ENCODE measurements around the gene PSMB11.
"Not testable (repeated sequence)": the region's sequence is repeated elsewhere in the genome, so short reads cannot be mapped to it uniquely, and the experiment has no call there.

Gene PSMB11, protein sequence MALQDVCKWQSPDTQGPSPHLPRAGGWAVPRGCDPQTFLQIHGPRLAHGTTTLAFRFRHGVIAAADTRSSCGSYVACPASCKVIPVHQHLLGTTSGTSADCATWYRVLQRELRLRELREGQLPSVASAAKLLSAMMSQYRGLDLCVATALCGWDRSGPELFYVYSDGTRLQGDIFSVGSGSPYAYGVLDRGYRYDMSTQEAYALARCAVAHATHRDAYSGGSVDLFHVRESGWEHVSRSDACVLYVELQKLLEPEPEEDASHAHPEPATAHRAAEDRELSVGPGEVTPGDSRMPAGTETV

DNA sequence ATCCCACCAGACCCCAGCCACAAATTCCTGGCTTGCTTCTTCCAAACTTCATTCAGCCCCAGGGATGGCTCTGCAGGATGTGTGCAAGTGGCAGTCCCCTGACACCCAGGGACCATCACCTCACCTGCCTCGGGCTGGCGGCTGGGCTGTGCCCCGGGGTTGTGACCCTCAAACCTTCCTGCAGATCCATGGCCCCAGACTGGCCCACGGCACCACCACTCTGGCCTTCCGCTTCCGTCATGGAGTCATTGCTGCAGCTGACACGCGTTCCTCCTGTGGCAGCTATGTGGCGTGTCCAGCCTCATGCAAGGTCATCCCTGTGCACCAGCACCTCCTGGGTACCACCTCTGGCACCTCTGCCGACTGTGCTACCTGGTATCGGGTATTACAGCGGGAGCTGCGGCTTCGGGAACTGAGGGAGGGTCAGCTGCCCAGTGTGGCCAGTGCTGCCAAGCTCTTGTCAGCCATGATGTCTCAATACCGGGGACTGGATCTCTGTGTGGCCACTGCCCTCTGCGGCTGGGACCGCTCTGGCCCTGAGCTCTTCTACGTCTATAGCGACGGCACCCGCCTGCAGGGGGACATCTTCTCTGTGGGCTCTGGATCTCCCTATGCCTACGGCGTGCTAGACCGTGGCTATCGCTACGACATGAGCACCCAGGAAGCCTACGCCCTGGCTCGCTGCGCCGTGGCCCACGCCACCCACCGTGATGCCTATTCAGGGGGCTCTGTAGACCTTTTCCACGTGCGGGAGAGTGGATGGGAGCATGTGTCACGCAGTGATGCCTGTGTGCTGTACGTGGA, at the start of gene PSMB11:
Gene PSMB11 (plus strand): TSS at position 51 of the 804 bp plus-strand sequence. CDS start 14 bp downstream, at position 65.
- no peak for DNase-seq

DNA sequence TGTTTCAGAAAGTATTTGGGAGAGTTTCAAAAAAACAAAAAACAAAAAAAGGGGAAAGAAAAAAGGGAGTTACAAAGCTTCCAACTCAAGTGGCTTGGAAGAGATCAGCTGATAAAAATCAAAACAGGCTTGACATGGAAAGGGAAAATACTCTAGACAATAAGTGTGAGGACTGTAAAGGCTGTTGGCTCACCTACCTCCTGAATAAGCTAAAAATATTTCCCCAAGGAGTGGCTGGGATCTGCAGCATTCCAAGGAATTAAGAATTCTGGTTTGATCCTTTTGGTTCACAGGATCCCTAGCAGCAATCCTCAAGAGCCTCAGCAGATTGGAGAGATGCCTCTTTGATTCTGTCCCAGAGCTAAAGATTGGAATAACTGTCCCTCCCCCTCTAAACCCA, 48.5 kb upstream of the PSMB11 start:
- DNase-seq, result no peak

DNA sequence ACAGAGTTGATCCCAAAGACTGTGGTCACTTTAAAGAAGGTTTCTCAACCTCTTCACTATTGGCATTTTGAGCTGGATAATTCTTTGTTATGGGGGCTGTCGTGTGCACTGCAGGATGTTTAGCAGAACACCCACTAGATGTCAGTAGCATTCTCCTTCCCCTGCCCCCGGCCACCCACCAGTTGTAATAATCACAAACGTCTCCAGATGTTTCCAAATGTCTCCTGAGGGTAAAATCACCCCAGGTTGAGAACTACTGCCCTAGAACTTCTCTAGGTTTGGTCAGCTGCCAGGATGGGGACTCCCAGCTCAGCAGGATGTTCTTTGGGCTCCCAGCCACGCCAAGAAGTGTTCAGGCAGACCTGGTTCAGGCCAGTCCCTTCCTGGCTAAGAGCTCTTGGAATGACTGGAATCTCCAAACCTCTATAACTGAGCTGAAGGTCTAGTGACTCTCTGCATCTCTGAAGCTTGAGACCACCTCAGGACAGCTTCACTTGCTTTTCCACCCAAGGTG, 47.2 kb upstream of the PSMB11 start:
- DNase-seq, result peak; percentile 81

DNA sequence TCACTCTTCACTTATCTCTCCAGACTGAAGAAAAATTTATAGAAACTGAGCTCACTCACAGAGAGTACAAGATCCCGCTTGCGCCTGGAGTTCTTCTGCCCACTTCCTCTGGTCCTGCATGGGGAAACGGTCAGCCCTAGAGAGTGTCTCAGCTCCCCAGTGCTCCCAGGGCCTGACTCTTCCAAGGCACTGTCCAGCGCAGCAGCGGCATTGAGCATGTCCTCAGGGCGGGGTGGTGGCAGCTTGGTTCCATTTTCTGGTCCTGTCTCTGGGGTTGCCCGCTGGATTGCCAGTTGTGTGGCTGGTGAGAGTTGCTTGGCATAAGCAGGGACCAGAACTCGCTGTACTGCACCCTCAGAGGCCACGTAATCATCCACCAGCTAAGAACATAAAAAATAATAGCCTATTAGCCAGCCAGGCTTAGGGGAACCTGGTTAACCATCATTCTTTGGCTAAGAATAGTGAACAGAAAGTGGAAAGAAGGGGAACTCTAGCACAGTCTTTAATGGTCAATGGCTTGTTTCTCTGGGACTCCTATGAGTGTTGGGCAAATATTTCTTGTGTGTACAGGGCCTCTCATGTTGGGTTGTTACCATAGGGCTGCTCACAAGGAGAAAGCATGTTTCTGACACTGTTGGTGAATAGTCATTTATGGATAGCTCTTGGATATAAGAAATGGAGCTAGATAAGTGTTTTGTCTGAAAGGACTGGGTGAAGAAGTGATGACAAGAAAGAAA, 46.0 kb upstream of the PSMB11 start:
- DNase-seq, result no peak

DNA sequence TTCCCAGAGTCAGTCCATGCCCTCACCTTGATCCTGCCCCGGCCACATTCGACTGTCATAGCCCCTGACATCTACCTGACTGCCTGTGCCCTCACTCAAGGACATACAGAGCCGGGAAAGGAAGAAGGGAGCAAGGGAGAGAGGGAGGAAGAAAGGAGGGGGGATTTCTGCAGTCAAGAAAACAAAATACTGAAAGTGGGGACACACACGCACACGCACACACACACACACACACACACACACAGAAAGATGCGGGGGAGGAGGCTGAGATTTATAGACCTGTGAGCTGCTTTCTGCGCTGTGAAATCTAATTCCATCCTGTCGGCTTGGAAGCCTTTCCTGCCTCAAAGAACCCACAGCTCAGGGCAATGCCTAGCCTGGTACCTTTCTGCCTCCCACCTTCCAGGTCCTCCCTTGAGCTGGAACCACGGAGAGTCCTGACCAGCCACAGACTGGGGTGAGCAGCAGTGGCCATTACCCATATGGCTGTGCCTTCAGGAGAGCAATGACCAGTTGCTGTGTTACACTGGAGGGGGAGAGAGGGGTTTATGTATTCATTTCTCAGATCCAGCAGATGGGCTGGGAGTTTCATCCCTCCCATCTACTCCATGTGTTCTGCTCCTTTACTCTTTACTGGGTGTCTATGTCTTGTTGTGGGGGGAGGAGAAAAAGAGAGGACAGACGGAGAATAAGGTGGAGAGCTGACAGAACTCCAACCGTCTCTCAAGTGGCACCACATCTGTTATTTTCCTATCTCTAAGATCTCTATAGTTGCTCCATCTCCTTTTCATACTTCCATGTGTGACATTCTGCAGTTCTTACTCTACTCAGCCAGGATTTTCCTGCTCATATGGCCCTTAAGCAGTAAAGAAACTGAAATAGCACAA, 45.0 kb upstream of the PSMB11 start:
- DNase-seq, result no peak

DNA sequence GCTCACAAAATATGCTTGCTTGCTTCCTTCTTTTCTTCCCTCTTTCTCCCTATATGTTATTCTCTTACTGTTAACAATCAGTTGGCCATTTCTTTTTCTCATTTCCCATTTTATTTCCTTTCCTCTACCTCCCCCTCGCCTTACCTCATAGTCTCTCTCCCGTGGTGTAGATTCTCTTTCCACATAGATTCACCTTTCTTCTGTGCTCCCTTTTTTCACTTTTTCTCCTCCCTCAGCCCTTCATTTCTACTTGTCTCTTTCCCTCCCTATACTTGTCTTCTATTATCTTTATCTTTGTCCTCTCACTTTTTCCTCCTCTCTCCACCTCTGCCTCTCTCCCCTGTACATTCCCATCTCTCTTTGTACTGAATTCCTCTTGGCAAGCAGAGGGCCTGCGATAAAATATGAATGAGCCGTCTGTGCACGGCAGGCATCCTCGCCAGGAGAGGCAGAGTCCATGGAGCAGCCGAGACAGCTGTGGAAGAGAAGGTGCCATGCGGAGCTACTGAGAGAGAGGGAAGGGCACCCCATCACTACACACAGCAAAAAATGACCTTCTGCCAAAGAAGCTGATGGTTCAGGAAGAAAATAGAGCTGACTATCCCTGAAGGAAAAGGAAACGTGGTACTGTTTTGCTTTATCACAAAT, 44.2 kb upstream of the PSMB11 start:
- DNase-seq, result no peak

DNA sequence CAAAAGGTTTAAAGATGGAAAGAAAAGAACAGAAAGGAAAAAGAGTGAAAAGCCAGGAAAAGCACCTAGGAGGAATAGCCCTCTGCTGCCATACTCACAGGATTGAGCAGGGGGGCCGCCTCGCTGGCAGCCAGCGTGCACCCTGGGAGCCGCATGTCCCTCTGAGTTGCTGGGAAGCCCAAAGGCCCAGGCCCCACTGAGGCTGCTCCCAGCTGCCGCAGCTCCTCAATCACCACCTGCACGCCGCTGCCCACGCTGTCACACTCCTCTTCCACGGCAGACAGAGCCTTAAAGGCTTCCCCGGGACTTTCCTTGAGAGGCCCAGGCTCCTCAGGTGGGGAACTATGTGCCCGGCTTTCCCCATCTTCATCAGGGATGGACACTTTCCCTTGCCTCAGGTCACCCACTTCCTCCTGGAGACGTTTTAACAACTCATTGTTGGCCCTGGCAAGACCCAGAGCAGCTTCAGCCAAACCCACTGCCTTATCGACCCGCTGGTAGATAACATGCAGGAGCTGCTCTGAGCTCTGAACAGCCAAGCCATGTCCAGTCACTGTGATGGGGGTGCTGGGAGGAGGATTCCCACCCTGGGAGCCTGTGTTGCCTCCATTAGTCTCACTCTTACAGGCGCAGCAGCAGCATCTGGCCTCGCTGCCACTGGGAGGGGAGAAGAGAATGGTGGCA, 43.5 kb upstream of the PSMB11 start:
- DNase-seq, result no peak

DNA sequence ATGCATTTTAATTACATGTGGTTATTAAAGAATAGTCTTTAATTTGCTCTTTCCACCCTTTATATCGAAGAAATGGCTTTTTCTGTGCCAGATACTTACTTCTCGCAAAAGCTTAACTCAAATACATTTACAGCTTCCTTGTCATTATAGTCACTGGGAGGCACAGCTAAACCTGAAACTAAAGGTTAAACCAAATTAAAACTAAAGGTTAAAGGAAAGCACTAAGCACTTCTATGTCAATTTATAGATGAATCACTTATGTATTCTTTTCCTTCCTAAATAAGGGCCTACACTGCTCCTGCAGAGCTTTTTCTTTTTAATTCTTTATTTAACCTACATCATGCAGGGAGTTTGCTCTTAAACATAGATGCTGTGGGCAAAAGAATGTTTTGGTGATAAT, 41.2 kb upstream of the PSMB11 start:
- no peak for DNase-seq

DNA sequence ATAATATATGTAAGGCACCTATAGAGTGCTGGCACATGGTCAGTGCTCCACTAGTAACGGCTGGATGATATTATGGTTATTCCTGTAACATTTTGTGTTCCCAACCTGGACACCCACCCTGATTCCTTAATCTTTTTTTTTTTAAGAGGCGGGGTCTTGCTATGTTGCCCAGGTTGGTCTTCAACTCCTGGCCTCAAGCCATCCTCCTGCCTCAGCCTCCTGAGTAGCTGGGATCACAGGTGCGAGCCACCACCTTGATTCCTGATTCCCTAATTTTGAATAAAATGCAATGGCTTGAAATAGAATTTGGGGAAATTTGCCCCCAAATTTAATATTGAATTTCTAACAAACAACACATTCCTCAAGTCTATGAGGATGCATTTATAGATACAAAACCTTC, 39.4 kb upstream of the PSMB11 start:
- no peak for DNase-seq

DNA sequence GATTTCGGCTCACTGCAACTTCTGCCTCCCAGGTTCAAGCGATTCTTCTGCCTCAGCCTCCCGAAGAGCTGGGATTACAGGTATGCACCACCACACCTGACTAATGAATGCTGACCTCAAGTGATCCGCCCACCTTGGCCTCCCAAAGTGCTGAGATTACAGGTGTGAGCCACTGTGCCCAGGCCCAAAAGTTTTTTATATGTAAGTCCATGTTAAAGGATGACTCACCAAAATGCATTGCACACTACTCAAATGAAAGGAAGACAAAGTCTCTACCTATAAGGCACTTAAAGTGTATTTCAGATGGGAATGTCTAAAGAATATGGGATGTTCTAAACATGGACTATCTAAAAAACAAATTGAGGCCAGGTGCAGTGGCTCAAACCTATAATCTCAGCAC, 37.7 kb upstream of the PSMB11 start:
- not testable (repeated sequence) for DNase-seq

DNA sequence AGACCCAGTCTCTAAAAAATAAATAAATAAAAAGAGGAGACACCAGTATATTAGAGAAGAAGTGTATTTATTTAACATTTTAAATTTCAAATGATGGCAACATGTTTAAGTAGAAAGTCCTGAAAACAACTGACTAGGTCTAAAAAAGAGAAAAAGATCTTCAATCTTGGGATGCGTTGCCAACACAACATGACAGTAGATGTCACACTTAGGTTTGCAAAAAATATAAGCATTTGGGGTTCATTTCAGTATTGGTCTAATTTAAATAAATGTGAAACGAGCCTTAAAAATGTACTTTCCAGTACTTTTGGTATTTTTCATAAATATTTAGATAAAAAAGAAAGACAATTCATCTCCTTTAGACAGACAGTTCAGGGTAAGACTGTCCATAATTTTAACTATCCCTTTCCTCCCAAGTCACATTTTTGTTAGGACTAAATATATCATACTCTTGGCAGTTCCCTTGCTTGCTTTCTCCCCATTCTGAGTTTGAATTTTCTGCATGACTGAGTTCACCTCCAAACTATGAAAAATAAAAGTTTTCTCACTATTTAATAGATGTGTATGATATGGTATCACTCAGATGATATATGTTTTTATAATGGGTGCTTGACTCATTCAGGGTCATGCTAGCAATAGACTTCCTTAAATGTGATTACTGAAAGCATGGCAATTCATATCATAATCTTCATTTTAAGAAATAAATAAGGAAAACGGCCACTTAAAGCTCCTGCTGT, 36.4 kb upstream of the PSMB11 start:
- peak; percentile 40 for DNase-seq

DNA sequence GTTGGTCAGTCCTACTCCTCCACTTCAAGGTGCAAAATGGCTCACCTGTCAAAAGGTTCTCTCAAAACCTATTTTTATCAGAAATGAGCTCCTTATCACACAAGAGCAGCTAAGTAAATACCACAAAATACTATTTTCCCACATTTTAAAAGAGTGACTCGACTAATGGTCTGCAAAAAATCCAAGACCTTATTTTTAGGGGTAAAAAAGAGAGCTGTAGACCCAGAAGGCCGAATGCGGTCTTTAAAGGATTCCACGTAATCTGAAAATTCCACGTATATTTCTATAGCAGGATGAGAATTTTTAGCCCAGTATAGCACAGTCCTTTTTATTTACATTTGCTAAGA, 35.9 kb upstream of the PSMB11 start:
- DNase-seq, result no peak

DNA sequence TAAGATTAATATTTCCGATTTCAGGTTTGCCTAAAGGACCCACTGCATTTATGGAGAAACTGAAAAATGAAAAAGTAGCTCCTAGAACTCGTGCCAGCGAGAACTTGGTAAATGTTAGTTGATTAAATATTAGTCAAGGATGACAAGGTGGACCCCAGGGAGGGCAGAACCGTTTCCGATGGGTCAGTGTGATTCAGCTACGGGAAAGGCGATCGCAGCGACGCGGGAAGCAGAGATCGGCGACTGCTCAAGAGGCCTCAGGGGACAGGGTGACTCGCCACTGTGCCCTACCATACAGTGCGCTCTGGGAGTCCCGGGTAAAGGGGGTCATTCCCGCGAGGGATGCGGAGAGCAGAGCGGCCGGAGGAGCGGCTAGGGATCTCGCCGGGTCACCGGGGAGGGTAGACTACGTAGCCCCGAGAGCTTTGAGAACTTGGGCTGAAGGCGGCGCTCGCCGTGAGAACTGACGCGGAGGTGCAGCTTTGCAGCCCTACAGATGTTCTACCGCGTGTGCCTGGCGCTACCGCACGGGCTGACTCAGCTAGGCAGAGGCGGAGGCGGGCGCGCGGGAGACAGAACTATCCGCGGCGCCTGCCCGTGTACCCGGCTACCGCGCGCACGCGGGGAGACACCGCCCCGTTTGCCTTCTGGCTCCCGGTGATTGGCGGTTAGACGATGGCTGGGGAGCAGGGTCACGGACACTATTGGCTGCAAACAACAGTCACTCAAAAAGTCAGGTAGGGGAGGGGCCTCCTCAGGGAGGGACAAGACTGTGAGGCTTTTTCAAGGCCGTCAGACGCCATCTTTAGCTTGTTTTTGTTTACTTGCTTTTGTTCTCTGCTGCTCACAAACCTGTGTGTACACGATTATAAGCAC, 35.2 kb upstream of the PSMB11 start:
- peak; percentile 99 for DNase-seq

DNA sequence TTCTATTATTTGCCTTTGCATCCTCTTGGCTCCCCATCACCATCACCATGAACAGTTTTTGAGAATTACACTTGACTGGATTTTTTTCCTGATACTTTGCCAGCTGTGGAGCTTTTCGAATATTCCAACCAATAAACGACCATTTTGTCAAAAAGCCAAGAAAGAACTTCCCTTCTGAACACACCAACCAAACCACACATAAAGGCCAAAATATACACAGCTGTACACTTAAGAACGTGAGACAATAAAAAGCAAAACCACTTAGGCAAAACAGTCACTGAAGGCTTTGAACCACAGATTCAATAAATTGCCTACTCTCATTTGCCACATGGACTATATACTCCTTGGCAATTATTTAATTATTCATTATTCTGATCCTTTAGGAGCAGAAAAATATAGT, 33.2 kb upstream of the PSMB11 start:
- peak; percentile 56 for DNase-seq

DNA sequence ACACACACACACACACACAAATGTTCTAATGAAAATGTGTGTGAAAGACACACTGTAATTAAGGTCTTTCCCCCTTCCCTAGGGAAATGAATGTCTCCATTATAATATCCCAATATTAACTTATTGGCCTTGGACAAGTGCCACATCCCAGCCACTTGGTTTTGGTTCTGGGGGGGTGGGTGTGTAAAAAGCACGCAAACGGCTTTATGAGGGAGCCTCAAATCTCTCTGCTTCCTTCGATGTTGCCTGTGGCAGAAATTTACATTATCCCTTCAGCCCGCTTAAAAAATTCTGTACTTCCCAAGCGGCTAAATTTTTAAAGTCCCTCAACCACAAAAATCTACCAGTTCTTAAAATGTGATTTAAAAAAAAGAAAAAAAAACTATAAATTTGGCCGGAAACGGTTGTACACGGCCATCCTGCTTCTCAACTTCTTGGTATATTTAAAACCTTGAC, 32.5 kb upstream of the PSMB11 start:
- no peak for DNase-seq

DNA sequence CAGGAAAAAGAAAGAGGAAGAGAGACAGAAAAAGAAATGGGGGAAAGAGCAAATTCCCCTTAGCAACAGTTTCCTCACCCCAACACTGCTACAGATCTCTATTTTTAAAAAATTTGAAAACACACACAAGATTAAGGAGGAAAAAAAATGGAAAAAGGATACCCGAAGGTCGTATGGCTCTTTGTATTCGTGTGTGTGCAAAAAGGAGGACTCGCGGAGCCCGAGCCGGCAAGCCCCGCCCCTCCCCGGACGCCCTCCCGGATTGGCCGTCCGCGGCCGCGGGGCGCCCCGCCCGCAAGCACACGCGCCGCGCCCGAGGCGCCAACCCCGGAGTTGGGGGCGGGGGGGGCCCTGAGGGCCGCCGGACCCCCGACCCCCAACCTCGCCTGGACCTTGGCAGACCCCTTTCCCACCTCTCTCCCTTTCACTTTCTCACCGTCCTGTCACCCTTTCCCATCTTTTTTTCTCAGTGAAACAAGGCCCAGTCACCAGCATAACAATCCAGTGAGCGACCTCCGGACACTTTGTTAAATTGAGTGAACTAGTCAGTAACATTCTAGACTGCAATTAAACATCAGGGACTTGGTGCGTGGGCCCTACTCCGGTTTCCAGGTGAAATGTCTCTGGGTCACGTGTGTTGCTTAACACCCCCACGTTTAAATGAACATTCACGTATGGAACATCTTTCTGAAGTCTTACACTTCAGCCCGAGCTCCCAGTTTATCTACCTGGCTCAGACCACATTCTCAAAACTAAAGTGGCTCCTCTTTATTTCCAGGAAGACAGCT, 31.9 kb upstream of the PSMB11 start, which contains the start of gene C14orf93:
Gene C14orf93 (minus strand): TSS at position 205 of the 788 bp plus-strand sequence. CDS start 11,120 bp downstream, outside the sequence.
- DNase-seq, result peak; percentile 92

DNA sequence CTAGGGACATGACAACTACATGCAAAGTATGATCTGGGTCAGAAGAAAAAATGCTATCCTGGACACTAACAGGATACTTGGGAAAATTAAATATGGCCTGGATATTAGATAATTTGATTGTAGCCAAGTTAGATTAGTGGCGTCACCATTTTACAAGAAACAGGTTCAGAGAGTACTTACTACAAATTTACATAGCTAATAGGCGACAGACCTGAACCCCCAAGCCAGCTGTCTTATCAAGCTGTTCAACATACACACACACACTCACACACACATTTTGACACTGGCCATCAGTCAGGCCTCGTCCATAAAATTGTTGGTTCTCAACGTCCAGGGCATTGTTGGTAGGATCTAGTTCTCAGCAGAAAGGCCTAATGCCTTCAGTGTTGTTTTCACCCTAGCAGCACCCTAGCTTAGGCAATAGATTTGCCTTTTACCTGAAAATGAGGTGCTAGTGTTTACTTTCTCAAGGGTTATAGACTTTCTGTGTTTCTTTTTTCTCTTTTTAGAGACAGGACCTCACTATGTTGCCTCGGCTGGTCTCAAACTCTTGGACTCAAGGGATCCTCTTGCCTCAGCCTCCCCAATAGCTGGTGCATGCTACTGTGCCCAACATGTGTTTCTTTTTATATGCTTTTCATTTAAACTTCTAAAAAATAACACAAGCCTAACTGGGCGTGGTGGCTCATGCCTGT, 28.8 kb upstream of the PSMB11 start:
- no peak for DNase-seq

DNA sequence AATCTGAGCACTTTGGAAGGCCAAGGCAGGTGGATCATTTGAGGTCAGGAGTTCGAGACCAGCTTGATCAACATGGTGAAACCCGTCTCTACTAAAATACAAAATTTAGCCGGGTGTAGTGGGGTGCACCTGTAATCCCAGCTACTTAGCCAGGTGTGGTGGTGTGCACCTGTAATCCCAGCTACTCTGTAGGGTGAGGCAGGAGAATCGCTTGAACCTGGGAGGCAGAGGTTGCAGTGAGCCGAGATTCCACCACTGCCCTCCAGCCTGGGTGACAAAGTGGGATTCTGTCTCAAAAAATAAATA, 28.3 kb upstream of the PSMB11 start:
- not testable (repeated sequence) for DNase-seq

Data from hematopoietic multipotent progenitor cell treated with erythropoietin and hydrocortisone succinate and interleukin-3 and kit ligand, for 4 days (in vitro differentiated cells).